ENCODE data around the gene NUP214. TPM values are rescaled to one million over a fixed set of nuclear protein-coding genes. Genes with fewer than 3 reads are reported as not detected.

The NUP214 gene
- total RNA-seq, 1 experiment from 2014 or later: 41.9 TPM

DNA sequence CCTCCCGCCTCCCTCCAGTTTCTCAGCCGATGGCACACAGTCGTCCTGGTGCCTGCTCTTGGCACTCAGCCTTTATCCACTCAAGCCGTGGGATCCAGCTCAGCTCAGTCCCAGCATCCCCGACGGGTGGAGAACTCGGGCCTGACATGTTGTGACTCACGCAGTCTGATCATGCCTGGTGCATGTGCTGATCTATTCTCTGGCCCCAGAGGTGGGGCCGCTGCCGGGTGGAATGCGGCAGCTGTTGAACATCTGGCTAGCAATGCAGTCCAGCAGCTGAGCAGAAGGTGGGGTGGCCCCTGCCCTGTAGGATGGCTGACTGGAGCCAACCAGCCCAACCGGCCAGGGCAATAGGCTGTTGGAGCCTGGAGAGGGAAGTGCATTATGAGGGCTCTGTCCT is 30.8 kb upstream of the NUP214 start:
- no peak overlapping the region for H3K27ac ChIP-seq (ENCODE audit: low read length)
- H3K9me3 ChIP-seq (ENCODE audit: low read length): no peaks in the 10 kb centered on the region
- no peak overlapping the region for H3K4me3 ChIP-seq (ENCODE audit: low read length)
- no peaks in the 10 kb centered on the region for H3K79me2 ChIP-seq (ENCODE audit: low read length)
- H3K27me3 ChIP-seq (ENCODE audit: low read length): no peaks in the 10 kb centered on the region
- DNase-seq: no peak
- H3K9ac ChIP-seq (ENCODE audit: low read length): no peak overlapping the region
- no peaks in the 10 kb centered on the region for H3K9me2 ChIP-seq (replicated peaks; ENCODE audit: insufficient read depth, low read length)
- H2AFZ ChIP-seq (ENCODE audit: low read length): no peak overlapping the region
- H3K4me1 ChIP-seq (ENCODE audit: low read length): no peaks in the 10 kb centered on the region
- H4K20me1 ChIP-seq (ENCODE audit: insufficient read depth, low read depth, low read length): no peaks in the 10 kb centered on the region
- no peaks in the 10 kb centered on the region for H3K36me3 ChIP-seq (ENCODE audit: insufficient read depth, low read length)
- H3K4me2 ChIP-seq (ENCODE audit: low read depth, low read length, poor library complexity, severe bottlenecking): no peak overlapping the region

DNA sequence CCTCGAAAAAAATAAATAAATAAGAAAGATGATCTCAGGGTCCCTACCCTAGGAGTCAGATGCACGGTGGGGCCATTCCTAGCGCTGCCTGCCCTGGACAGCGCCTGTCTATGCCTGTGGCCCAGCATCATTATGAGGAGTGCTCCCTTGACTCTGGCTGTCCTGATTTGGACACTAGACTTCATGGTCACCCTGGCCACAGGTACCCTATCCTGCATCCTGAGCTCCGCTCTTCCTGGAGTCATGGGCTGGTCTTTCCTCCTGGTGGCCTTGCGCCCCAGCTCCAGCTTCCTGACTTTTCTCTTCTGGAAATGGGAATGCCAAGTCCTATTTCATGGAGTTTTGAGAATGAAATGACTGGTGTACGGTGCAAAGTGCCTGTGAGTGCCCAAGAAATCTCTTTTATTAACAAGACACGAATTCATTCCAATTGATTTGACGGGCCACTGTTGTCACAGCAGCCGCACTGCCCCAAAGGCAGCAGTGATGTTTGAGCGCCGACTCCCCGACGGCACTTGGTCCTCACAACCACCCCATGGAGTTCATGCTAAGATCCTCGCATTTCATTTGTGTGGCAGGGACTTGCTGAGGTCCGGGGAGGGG is 29.6 kb upstream of the NUP214 start:
- Histone ChIP-seq H3K27ac (ENCODE audit: low read length) (no peak overlapping the region), H3K9me3 (ENCODE audit: low read length) (no peaks in the 10 kb centered on the region), H3K4me1 (ENCODE audit: low read length) (no peaks in the 10 kb centered on the region), H2AFZ (ENCODE audit: low read length) (no peak overlapping the region), H3K4me3 (ENCODE audit: low read length) (no peak overlapping the region), H3K9me2 (replicated peaks; ENCODE audit: insufficient read depth, low read length) (no peaks in the 10 kb centered on the region), H4K20me1 (ENCODE audit: insufficient read depth, low read depth, low read length) (no peaks in the 10 kb centered on the region), H3K79me2 (ENCODE audit: low read length) (no peaks in the 10 kb centered on the region), H3K4me2 (ENCODE audit: low read depth, low read length, poor library complexity, severe bottlenecking) (no peak overlapping the region), H3K36me3 (ENCODE audit: insufficient read depth, low read length) (no peaks in the 10 kb centered on the region), H3K27me3 (ENCODE audit: low read length) (no peaks in the 10 kb centered on the region), H3K9ac (ENCODE audit: low read length) (no peak overlapping the region)
- DNase-seq: no peak

DNA sequence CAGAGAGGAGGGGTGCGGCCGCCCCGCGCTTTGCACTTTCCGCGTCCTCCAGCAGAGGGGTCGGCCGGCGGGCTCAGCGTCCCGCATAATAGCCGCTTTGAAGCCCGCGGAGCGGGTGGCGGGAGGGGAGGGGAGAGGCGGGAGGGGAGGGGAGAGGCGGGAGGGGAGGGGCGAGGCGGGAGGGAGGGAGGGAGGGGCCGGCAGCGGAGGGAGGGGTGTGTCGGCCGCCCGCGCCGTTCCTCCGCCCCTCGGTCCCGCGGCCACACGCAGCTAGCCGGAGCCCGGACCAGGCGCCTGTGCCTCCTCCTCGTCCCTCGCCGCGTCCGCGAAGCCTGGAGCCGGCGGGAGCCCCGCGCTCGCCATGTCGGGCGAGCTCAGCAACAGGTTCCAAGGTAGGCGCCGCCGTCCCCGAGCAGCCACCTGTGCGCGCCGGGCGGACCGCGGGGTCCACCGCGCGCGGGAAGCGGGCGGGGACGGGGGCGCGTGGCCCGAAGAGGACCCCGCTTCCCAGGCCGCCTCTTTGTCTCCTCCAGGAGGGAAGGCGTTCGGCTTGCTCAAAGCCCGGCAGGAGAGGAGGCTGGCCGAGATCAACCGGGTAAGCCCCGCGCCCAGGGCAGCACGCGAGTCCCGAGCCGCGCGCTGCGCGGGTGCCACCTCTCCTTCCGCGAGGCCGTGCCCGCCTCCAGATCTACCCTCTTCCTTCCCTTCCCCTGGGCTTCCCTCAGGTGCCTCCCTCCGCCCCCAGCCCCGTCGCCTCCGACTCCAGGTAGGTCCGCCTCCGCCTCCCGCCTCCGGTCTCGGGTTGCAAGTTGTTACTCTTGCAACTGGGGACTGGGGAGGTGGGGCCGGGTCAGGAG is 28.9 kb upstream of the NUP214 start, which contains the start of gene AIF1L:
Gene AIF1L, plus strand, starts transcription at position 263 of the 857 bp plus-strand sequence. Its CDS starts 99 bp downstream, at position 362.
- H3K9ac ChIP-seq (ENCODE audit: low read length): no peak within 1 kb of the TSS
- H3K4me1 ChIP-seq (ENCODE audit: low read length): no peaks in the 10 kb centered on the region
- no peaks in the 10 kb centered on the region for H3K9me3 ChIP-seq (ENCODE audit: low read length)
- no peak within 1 kb of the TSS for H3K4me3 ChIP-seq (ENCODE audit: low read length)
- no peak within 1 kb of the TSS for H3K27ac ChIP-seq (ENCODE audit: low read length)
- H3K4me2 ChIP-seq (ENCODE audit: low read depth, low read length, poor library complexity, severe bottlenecking): no peak within 1 kb of the TSS
- H2AFZ ChIP-seq (ENCODE audit: low read length): no peak within 1 kb of the TSS
- H3K36me3 ChIP-seq (ENCODE audit: insufficient read depth, low read length): no peaks in the 10 kb centered on the region
- no peaks in the 10 kb centered on the region for H4K20me1 ChIP-seq (ENCODE audit: insufficient read depth, low read depth, low read length)
- no peak for DNase-seq
- no peaks in the 10 kb centered on the region for H3K9me2 ChIP-seq (replicated peaks; ENCODE audit: insufficient read depth, low read length)
- no peaks in the 10 kb centered on the region for H3K79me2 ChIP-seq (ENCODE audit: low read length)
- H3K27me3 ChIP-seq (ENCODE audit: low read length): no peaks in the 10 kb centered on the region

DNA sequence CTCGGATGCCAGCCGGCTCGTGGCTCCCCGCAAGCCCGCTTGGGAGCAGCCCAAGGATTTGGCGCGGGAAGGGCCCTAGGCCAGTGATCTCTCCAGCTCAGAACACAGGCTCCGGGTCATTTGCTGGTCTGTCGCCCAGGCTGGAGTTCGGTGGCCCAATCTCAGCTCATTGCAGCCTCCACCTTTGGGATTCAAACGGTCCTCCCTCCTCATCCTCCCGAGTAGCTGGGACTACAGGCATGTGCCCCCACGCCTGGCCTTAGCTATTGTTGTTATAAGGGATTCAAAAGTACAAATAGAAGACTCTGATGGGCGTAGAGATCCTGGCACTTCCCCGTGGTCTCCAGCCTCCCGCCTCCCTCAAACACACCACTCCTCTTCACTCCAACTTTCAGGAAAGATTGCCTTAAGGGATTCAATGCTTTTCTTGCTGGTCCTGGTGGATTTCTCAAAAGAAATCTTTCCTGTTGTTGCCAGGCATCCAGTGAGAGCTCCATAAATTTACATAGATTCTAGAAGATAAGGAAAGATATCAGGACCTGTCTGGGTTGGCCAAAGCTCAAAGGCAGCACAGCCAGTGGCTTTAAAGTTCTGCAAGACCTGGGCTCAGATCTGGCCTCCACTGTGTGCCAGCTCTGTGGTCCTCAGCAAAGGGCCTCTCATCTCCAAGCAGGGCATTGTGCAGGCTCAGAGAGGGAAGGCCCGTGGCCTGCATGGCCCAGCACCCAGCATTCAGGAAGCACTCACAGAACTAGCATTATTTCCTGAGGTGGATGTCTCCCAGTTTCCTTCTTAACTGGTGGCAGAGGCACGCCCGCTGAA is 28.0 kb upstream of the NUP214 start:
- Histone ChIP-seq H3K27me3 (ENCODE audit: low read length) (no peaks in the 10 kb centered on the region), H2AFZ (ENCODE audit: low read length) (no peak overlapping the region)

DNA sequence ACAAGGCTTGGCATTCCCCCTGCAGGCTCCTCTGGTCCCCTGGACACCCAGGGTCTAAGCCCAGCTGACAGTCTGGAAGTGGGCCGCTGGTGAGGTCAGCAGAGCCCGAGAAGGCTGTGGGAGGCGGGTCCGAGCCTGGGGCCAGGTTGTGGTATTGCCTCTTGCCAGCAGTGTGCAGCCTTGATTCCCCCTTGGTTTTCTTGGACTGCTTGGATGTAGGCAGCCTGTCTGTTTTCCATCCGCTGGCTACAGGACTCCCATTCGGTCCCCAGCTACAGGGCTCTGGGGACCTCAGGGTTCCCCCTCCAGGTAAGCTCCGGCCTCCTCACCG is 27.5 kb upstream of the NUP214 start:
- Histone ChIP-seq H3K4me1 (ENCODE audit: low read length) (no peaks in the 10 kb centered on the region), H3K27ac (ENCODE audit: low read length) (no peak overlapping the region), H3K9ac (ENCODE audit: low read length) (no peak overlapping the region), H3K36me3 (ENCODE audit: insufficient read depth, low read length) (no peaks in the 10 kb centered on the region), H2AFZ (ENCODE audit: low read length) (no peak overlapping the region), H3K9me3 (ENCODE audit: low read length) (no peaks in the 10 kb centered on the region), H4K20me1 (ENCODE audit: insufficient read depth, low read depth, low read length) (no peaks in the 10 kb centered on the region), H3K4me3 (ENCODE audit: low read length) (no peak overlapping the region), H3K4me2 (ENCODE audit: low read depth, low read length, poor library complexity, severe bottlenecking) (no peak overlapping the region), H3K9me2 (replicated peaks; ENCODE audit: insufficient read depth, low read length) (no peaks in the 10 kb centered on the region), H3K79me2 (ENCODE audit: low read length) (no peaks in the 10 kb centered on the region), H3K27me3 (ENCODE audit: low read length) (no peaks in the 10 kb centered on the region)
- no peak for DNase-seq

More for the DNA sequence above, 28.0 kb upstream of the NUP214 start:
- H3K4me2 ChIP-seq (ENCODE audit: low read depth, low read length, poor library complexity, severe bottlenecking): no peak overlapping the region
- H3K4me3 ChIP-seq (ENCODE audit: low read length): no peak overlapping the region
- no peaks in the 10 kb centered on the region for H3K9me2 ChIP-seq (replicated peaks; ENCODE audit: insufficient read depth, low read length)
- DNase-seq: no peak
- H3K79me2 ChIP-seq (ENCODE audit: low read length): no peaks in the 10 kb centered on the region
- H4K20me1 ChIP-seq (ENCODE audit: insufficient read depth, low read depth, low read length): no peaks in the 10 kb centered on the region
- no peaks in the 10 kb centered on the region for H3K36me3 ChIP-seq (ENCODE audit: insufficient read depth, low read length)
- no peak overlapping the region for H3K9ac ChIP-seq (ENCODE audit: low read length)
- no peaks in the 10 kb centered on the region for H3K9me3 ChIP-seq (ENCODE audit: low read length)
- H3K27ac ChIP-seq (ENCODE audit: low read length): no peak overlapping the region
- H3K4me1 ChIP-seq (ENCODE audit: low read length): no peaks in the 10 kb centered on the region

DNA sequence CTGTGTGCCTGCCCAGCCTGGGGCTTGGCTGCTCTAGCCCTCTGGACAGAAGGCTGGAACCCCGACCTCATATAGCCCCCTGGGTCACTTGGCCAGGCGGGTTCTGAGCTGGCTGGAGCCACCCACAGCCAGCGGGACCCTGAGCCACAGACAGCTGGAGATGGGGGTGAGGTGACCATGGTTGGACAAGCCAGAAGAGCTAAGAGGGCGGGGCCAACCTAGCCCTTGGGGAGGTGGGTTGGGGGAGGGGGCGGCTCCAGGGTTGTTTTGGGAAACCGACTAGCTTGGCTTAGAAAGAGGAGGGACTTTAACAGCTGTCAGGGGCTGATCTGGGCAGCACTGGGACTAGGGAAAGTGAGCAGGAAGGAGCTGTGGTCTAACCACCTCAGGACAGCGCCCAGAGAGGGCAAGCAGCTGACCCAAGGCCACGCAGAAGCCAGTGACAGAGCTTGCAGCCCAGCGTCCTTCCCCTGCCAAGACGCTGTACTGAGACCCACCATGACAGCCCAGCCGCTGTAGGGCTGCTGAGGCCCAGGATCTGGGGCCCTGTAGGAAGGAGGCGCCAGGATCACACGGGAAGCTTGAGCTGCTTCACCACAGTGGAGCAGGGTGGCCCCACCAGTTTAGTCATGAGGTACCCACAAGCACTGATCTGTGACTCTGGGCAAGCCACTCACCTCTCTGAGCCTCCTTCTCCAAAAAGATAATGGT is 26.8 kb upstream of the NUP214 start:
- Histone ChIP-seq H3K9me2 (replicated peaks; ENCODE audit: insufficient read depth, low read length) (no peaks in the 10 kb centered on the region), H3K9ac (ENCODE audit: low read length) (no peak overlapping the region), H3K27me3 (ENCODE audit: low read length) (no peaks in the 10 kb centered on the region)

DNA sequence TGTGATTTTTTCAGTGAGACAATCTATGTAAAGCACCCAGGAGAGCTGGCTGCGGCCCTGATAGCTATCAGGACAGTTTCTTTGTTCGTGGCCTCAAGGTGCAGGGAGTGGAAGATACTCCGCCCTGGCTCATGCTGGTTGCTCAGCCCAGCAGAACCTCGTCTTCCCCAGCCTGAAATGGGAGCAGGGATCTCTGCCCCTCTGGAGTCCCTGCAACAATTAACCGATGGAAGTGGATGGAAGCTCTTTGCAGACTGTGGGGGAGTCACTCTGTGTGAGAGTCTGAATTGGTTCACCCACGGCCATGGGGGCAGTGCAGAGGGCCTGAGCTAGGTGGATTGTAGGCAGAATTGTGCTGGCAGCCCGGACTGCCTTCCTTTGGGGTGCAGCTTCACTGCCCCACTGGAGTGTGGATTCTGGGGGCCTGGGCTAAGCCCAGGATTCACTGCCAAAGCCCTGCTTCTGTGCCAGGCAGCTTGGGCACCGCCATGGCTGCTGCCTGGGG is 26.2 kb upstream of the NUP214 start:
- H3K9ac ChIP-seq (ENCODE audit: low read length): no peak overlapping the region
- H3K36me3 ChIP-seq (ENCODE audit: insufficient read depth, low read length): no peaks in the 10 kb centered on the region
- no peak overlapping the region for H3K4me3 ChIP-seq (ENCODE audit: low read length)
- H3K79me2 ChIP-seq (ENCODE audit: low read length): no peaks in the 10 kb centered on the region
- H3K27me3 ChIP-seq (ENCODE audit: low read length): no peaks in the 10 kb centered on the region
- H3K9me3 ChIP-seq (ENCODE audit: low read length): no peaks in the 10 kb centered on the region
- no peak for DNase-seq
- no peaks in the 10 kb centered on the region for H4K20me1 ChIP-seq (ENCODE audit: insufficient read depth, low read depth, low read length)
- no peak overlapping the region for H3K27ac ChIP-seq (ENCODE audit: low read length)
- no peaks in the 10 kb centered on the region for H3K4me1 ChIP-seq (ENCODE audit: low read length)
- no peak overlapping the region for H3K4me2 ChIP-seq (ENCODE audit: low read depth, low read length, poor library complexity, severe bottlenecking)
- no peaks in the 10 kb centered on the region for H3K9me2 ChIP-seq (replicated peaks; ENCODE audit: insufficient read depth, low read length)
- no peak overlapping the region for H2AFZ ChIP-seq (ENCODE audit: low read length)

More for the DNA sequence above, 26.8 kb upstream of the NUP214 start:
- no peaks in the 10 kb centered on the region for H3K4me1 ChIP-seq (ENCODE audit: low read length)
- H3K79me2 ChIP-seq (ENCODE audit: low read length): no peaks in the 10 kb centered on the region
- no peaks in the 10 kb centered on the region for H3K9me3 ChIP-seq (ENCODE audit: low read length)
- H3K36me3 ChIP-seq (ENCODE audit: insufficient read depth, low read length): no peaks in the 10 kb centered on the region
- H3K27ac ChIP-seq (ENCODE audit: low read length): no peak overlapping the region
- no peak overlapping the region for H3K4me3 ChIP-seq (ENCODE audit: low read length)
- H2AFZ ChIP-seq (ENCODE audit: low read length): no peak overlapping the region
- no peak for DNase-seq
- H3K4me2 ChIP-seq (ENCODE audit: low read depth, low read length, poor library complexity, severe bottlenecking): no peak overlapping the region
- no peaks in the 10 kb centered on the region for H4K20me1 ChIP-seq (ENCODE audit: insufficient read depth, low read depth, low read length)

Data from Karpas-422 (cell line).